HT1080 (cell line): ENCODE results near the gene FKBP10. TPM values are rescaled to one million over a fixed set of nuclear protein-coding genes. Genes with fewer than 3 reads are reported as not detected.
"Not testable (repeated sequence)": the region's sequence is repeated elsewhere in the genome, so short reads cannot be mapped to it uniquely, and the experiment has no call there.

ENCODE experiments used
- DNase-seq: peaks from one replicate; pipeline ENCODE4 v3.0.0-alpha.2; 2015; ENCODE audit warnings: low read depth
- polyA plus RNA-seq, 2 experiments: library from polyadenylated mRNA; depleted of rRNA; stranded (reverse); fragments of >200 nt; gene quantifications; 2 replicates each; pipeline ENCODE4 v1.2.3, GENCODE V29; 2015
- total RNA-seq: library from RNA; depleted of rRNA; stranded (reverse); fragments of >200 nt; shearing (Covaris generic); gene quantifications from 2 replicates; pipeline ENCODE4 v1.2.3, GENCODE V29; 2014; rRNA removed

Gene FKBP10
- total RNA-seq = 199 and 204 TPM in 2 replicates
- polyA plus RNA-seq (2015; cell fraction: cytosol; rRNA removed) = 238 and 251 TPM in 2 replicates
- polyA plus RNA-seq (2015; cell fraction: nucleus; rRNA removed) = 1,026 and 1,163 TPM in 2 replicates

DNA sequence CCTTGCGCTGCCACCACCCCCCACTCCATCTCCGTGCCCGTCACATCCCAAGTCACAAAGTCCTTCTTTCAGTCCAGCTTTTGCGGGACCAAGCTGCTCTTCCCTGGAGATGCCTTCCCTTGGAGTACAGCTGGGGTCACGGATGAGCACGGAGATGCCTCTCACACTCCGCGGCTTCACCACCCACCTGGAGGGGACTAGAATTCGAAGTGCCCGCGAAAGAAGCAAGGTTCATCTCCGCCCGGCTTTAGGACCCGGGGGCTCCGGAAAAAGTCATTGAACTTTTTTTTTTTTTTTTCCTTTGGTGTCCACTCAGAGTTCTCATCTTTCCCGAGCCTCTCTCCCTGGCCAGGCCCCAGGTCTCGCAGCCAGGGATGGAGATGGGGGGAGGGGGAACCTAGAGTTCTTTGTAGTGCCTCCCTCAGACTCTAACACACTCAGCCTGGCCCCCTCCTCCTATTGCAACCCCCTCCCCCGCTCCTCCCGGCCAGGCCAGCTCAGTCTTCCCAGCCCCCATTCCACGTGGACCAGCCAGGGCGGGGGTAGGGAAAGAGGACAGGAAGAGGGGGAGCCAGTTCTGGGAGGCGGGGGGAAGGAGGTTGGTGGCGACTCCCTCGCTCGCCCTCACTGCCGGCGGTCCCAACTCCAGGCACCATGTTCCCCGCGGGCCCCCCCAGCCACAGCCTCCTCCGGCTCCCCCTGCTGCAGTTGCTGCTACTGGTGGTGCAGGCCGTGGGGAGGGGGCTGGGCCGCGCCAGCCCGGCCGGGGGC, at the start of gene FKBP10:
Gene FKBP10, plus strand, starts transcription at position 624 of the 771 bp plus-strand sequence. Its CDS starts 31 bp downstream, at position 655.
- DNase-seq = peak; percentile 91

- DNase-seq = no peak
These were observed 49.5 kb upstream of the FKBP10 start for GRCh38 chr17:41763327-41763726.

- no peak for DNase-seq
These were observed 46.7 kb upstream of the FKBP10 start for GRCh38 chr17:41766135-41766534.

- DNase-seq = no peak
These were observed 45.3 kb upstream of the FKBP10 start for GRCh38 chr17:41767324-41768042.

DNA sequence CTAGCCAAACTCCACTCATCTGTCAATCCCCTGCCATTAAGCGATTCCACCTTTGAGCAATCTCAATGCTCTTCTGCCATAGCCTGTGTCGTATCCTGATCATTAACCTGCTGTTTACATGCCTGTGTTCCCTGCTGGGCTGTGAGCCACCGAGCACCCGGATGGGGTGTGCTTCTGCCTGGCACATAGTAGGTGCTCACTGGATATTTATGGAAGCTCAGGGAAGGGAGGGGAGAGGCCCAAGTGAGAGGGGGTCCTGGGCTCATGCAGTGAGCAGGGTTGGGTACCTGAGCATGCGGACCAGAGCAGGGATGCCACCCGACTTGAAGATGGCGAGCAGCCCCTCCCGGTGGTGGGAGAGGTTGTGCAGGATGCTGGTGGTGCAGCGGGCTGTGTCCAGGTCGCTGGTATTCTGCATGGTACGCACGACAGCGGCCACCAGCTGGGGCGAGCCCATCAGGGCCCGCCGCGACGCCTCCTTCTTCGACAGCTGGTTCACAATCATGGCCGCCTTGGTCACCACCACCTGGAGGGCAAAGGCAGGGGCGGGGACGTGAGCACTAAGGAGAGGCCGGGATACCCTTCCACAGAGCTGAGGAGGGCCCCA, 44.0 kb upstream of the FKBP10 start:
- DNase-seq = no peak

DNA sequence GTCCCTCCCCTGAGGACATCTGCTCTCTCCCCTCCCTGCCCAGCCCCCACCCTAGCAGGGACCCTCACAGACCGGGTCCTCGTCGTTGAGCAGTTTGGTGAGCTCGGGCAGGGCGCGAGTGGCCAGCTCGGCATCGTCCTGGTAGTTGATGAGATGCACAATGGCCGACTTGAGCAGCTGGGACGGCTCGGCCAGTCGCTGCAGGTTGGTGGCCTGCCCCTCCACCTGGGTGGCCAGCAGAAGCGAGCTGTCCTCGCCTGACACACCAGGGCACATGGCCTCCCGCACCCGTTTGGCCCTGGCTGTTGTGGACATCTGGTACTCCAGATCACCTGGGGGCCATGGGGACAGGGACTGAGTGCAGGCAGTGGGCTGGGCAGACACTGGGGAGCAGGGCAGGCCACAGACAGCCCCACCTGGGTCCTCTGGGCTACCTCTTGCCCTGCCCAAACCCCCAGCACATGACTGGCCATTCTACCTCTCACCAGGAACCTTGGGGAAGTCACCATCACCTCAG, 43.4 kb upstream of the FKBP10 start:
- DNase-seq = no peak

GRCh38 chr17:41769985-41770384, 42.8 kb upstream of the FKBP10 start:
- no peak for DNase-seq

GRCh38 chr17:41771389-41772206, 41.2 kb upstream of the FKBP10 start:
- no peak for DNase-seq

DNA sequence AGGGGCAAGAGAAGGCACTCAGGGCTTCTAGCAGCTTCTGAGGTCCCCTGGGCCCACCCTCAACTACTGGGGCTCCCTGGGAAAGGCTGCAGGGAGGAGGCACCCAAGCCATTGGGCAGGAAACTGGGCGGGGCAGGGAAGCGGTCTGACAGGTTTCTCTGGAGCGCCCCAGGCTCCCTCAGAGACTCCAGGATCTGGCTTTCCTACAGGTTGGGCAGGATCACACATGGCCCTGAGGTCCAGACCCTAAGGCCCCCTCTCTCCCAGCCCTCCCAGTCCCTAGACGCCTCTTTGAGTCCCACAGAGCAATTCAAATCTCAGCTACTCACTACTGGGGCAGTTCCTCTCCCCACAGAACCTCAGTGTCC, 40.6 kb upstream of the FKBP10 start:
- no peak for DNase-seq

DNA sequence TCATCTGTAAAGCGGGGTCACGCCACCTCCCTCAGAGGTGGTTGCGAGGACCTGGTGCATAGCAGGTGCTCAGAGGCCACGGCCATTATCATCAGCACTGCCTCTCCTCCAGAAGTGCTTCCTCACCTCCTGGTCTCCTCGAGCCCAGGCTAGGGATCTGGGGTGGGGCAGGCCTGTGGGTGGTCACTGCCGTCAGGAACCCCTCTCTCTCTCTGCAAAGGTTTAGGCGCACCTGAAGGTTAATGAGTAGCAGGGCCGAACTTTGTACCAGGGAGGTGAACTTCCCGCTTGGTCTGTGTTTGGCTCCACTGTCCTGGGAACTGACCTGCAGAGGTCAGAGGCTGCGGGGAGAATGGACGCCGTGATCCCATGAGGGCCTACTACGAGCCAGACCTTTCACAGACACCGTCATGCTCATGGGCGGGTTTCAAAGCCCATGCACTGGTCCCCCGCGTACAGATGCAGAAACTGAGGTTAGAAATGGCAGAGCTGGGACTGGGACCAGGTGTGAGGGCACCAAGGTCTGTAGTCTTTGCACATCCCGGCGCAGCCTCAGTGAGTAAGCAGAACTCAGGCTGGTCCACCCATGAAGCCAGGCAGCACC, 40.1 kb upstream of the FKBP10 start:
- no peak for DNase-seq

GRCh38 chr17:41773190-41773588, 39.6 kb upstream of the FKBP10 start:
- peak; percentile 93 for DNase-seq

- DNase-seq = no peak
These were observed 39.0 kb upstream of the FKBP10 start for GRCh38 chr17:41773731-41774193.

GRCh38 chr17:41775394-41776226, 37.2 kb upstream of the FKBP10 start:
- no peak for DNase-seq

- not testable (repeated sequence) for DNase-seq
These were observed 36.4 kb upstream of the FKBP10 start for GRCh38 chr17:41776262-41776900.

DNA sequence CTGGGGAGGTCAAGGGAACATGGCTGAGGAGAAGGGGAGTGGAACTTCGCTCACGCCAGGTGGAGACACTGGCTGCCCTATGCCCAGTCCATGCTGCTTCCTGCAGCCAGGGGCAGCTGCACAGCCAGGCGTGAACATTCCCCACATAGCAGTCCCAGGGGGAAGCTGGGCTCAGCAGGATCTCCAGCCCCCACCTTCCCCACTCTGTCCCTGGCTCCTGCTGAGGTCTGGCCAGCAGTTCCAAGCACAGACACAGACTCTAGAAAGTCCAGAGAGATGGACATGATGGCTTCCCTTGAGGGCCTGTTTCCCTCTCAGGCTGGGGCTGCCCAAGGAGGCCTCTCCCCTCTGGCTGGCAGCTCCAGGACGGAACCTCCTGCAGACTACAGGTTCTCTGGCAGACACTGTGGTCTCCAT, 35.6 kb upstream of the FKBP10 start:
- DNase-seq = no peak

DNA sequence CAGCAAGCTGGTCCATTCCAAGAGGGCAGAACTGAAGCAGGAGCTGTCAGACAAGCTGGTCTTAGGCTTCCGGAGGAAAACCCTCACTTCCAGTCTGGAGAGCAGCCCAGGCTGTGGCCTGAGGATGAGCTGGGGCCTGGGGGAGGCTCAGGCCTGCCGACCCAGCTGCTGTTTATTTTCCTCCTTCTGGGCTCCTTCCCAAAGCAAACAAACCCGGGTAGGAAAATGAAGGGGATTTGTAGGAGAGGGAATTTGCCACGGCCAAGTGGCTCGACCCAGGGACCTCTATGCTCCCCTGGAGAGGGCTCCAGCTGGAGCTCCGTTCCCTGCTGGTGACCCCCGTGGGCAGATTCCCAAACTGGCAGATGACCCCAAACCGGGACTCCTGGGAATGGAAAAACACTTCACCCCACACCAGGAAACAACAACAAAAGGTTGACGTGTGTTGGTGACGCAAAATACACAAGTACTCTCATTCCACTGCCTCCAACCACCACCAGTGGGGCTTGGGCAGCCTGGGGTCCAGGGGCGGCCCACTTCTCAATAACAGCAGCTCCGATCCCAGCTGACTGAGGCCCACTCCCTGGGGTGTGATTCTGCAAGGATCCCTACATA, 35.1 kb upstream of the FKBP10 start:
- peak; percentile 95 for DNase-seq

DNA sequence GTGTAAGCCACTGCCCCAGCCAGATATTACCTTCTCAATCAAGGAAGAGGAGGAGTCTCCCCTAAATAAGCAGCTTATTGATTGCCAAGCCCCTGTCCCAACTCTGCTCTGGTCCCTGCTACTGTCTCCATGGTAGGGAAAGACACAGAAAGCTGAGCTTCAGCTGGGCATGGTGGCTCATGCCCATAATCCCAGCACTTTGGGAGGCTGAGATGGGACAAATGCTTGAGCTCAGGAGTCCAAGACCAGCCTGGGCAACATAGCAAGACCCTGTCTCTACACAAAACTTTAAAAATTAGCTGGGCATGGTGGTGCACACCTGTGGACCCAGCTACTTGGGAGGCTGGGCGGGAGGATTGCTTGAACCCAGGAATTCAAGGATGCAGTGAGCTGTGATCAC, 32.9 kb upstream of the FKBP10 start:
- no peak for DNase-seq

DNA sequence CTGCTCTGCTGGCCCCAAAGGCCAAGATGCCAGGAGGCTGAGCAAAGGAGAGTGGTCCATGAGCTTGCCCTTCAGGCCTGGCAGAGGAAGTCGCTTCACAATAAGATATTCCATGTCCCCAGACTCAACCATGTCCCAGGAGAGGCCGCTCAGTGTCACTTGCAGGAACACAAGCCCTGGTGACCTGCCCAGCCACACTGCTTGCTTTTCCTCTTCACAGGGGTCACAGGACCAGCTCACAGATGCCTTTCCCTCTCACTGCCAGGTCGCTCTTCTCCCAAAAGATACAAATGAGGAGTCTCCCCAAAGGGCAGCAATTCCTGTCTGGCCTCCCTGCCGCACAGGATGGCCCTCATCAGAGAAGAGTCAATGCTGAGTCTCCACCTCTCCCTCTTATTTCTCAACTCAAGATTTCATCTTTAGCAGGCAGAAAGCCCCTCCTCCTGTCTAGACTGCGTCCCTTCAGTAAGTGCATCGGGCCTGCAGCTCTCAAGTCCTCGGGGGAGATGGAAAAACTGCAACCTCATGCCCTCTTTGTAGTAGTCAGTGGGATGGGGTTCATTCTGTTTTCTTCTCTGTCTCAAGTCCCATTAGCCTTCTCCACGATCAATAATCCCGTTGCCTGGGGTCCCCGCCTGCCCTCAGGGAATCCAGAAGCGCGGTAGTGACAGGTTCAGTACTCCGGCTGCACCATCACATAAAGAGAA, 31.2 kb upstream of the FKBP10 start:
- DNase-seq = no peak
